CD4-positive, CD25-positive, alpha-beta regulatory T cell (primary cell): ENCODE measurements around the gene GFOD2. TPM values are rescaled to one million over a fixed set of nuclear protein-coding genes. Genes with fewer than 3 reads are reported as not detected.

Source experiments
- ATAC-seq, 2 donors: fragments of 150-1000 bp; cut with Tn5 transposase; one replicate each; pipeline ENCODE4 v1.10.0; 2021; ENCODE audit warnings: low read depth in 2 of 2, moderate number of reproducible peaks in 2 of 2, moderate library complexity in 1 of 2
- DNase-seq, 3 donors: peaks; one replicate each; pipeline versions ENCODE4 v3.0.0 to v3.0.0-alpha.2; 2012 to 2022; ENCODE audit warnings: mixed read lengths in 1 of 3
- H3K27ac ChIP-seq: one replicate; pipeline ENCODE4 v1.7.0; 2013; ENCODE audit warnings: mild to moderate bottlenecking, low read length; ENCODE audit not compliant: insufficient read depth, poor library complexity, severe bottlenecking
- H3K27me3 ChIP-seq: one replicate; pipeline ENCODE4 v1.7.0; 2013; ENCODE audit warnings: low read length; ENCODE audit not compliant: control insufficient read depth, insufficient read depth
- H3K36me3 ChIP-seq: one replicate; pipeline ENCODE4 v1.7.0; 2013; ENCODE audit warnings: mild to moderate bottlenecking, low read length, moderate library complexity; ENCODE audit not compliant: control insufficient read depth, insufficient read depth
- H3K4me1 ChIP-seq: 2 replicates; pipeline ENCODE4 v1.7.0; 2013; ENCODE audit warnings: mild to moderate bottlenecking, low read length; ENCODE audit not compliant: insufficient read depth, control insufficient read depth, poor library complexity, severe bottlenecking
- H3K4me3 ChIP-seq: one replicate; pipeline ENCODE4 v1.7.0; 2013; ENCODE audit warnings: low read depth, mild to moderate bottlenecking, low read length, moderate library complexity
- H3K9me3 ChIP-seq, 2 experiments: 1 replicate in 1 of 2; 2 replicates in 1 of 2; pipeline ENCODE4 v1.7.0; 2013; ENCODE audit warnings: low read length in 2 of 2, mild to moderate bottlenecking in 1 of 2, moderate library complexity in 1 of 2; ENCODE audit not compliant: control insufficient read depth in 2 of 2
- H3K27ac Mint-ChIP-seq, 3 donors: one replicate each; pipeline ENCODE4 v1.8.0; 2020 to 2022; ENCODE audit warnings: mild to moderate bottlenecking in 3 of 3, mixed read lengths in 3 of 3, moderate library complexity in 2 of 3
- H3K27me3 Mint-ChIP-seq: one replicate; pipeline ENCODE4 v1.8.0; 2022; ENCODE audit warnings: mild to moderate bottlenecking, mixed read lengths
- H3K36me3 Mint-ChIP-seq: one replicate; pipeline ENCODE4 v1.8.0; 2020; ENCODE audit warnings: mixed read lengths
- H3K4me1 Mint-ChIP-seq, 4 donors: one replicate each; pipeline ENCODE4 v1.8.0; 2020 to 2022; ENCODE audit warnings: mixed read lengths in 4 of 4, mild to moderate bottlenecking in 1 of 4
- H3K4me3 Mint-ChIP-seq, 4 donors: one replicate each; pipeline ENCODE4 v1.8.0; 2020 to 2022; ENCODE audit warnings: mild to moderate bottlenecking in 4 of 4, mixed read lengths in 4 of 4, moderate library complexity in 3 of 4
- H3K9me3 Mint-ChIP-seq, 7 donors: one replicate each; pipeline ENCODE4 v1.8.0; 2020 to 2022; ENCODE audit warnings: mixed read lengths in 7 of 7, mild to moderate bottlenecking in 3 of 7, moderate library complexity in 2 of 7
- polyA plus RNA-seq, 4 donors: library from polyadenylated mRNA; unstranded; fragments of 300-500 nt; fragmentation: Illumina TruSeq; gene quantifications; one replicate each; pipeline ENCODE4 v1.2.3, GENCODE V29; 2021
- total RNA-seq: library from RNA; stranded (reverse); gene quantifications from one replicate; pipeline ENCODE4 v1.2.3, GENCODE V29; 2022

The GFOD2 gene
- total and polyA plus RNA-seq, 5 donors from 2014 or later: 9.0 to 12.1 (median 11.4) TPM

GRCh38 chr16:67663877-67664222, 55.3 kb downstream of the GFOD2 start:
- H3K27ac Mint-ChIP-seq: peak overlapping the region in 2 of 3 donors; percentile 49 to 94
- H3K36me3 Mint-ChIP-seq: no peaks in the 10 kb centered on the region
- Histone ChIP-seq H3K4me3 (no peak overlapping the region), H3K36me3 (no peaks in the 10 kb centered on the region), H3K9me3 (no peaks in the 10 kb centered on the region), H3K27ac (no peak overlapping the region), H3K27me3 (no peaks in the 10 kb centered on the region), H3K4me1 (peaks cover 47% of the 10 kb centered on the region)
- DNase-seq (no peak), ATAC-seq (no peak)
- peak overlapping the region in 3 of 4 donors; percentile 47 to 75 (median 68) for H3K4me3 Mint-ChIP-seq
- no peaks in the 10 kb centered on the region for H3K9me3 Mint-ChIP-seq
- peaks cover 0 to 53% (median 24%) of the 10 kb centered on the region in 4 donors for H3K4me1 Mint-ChIP-seq
- peaks cover 4% of the 10 kb centered on the region for H3K27me3 Mint-ChIP-seq

- peak overlapping the region in 2 of 4 donors; percentile 28 to 72 for H3K4me3 Mint-ChIP-seq
- peaks cover 52% of the 10 kb centered on the region for H3K4me1 ChIP-seq
Measured at GRCh38 chr16:67663151-67663876, 55.8 kb downstream of the GFOD2 start.

GRCh38 chr16:67662653-67663010, 56.5 kb downstream of the GFOD2 start:
- Histone ChIP-seq H3K4me1 (peaks cover 50% of the 10 kb centered on the region), H3K27ac (no peak overlapping the region), H3K9me3 (no peaks in the 10 kb centered on the region), H3K4me3 (no peak overlapping the region), H3K36me3 (no peaks in the 10 kb centered on the region), H3K27me3 (no peaks in the 10 kb centered on the region)
- ATAC-seq: no peak
- H3K27ac Mint-ChIP-seq: no peak overlapping the region
- no peak for DNase-seq
- H3K36me3 Mint-ChIP-seq: no peaks in the 10 kb centered on the region
- peaks cover 4% of the 10 kb centered on the region for H3K27me3 Mint-ChIP-seq
- peak overlapping the region in 2 of 4 donors; percentile 40 to 72 for H3K4me3 Mint-ChIP-seq
- H3K9me3 Mint-ChIP-seq: no peaks in the 10 kb centered on the region
- peaks cover 0 to 54% (median 22%) of the 10 kb centered on the region in 4 donors for H3K4me1 Mint-ChIP-seq

More at GRCh38 chr16:67663151-67663876, 55.8 kb downstream of the GFOD2 start:
- H3K4me3 ChIP-seq: no peak overlapping the region
- no peaks in the 10 kb centered on the region for H3K9me3 ChIP-seq
- H3K36me3 ChIP-seq: no peaks in the 10 kb centered on the region
- no peak overlapping the region for H3K27ac Mint-ChIP-seq
- no peak overlapping the region for H3K27ac ChIP-seq
- DNase-seq (peak in 1 of 3 donors; percentile 34), ATAC-seq (no peak)
- H3K9me3 Mint-ChIP-seq: no peaks in the 10 kb centered on the region
- peaks cover 0 to 54% (median 26%) of the 10 kb centered on the region in 4 donors for H3K4me1 Mint-ChIP-seq
- peaks cover 4% of the 10 kb centered on the region for H3K27me3 Mint-ChIP-seq
- no peaks in the 10 kb centered on the region for H3K36me3 Mint-ChIP-seq
- no peaks in the 10 kb centered on the region for H3K27me3 ChIP-seq

- no peak overlapping the region for H3K4me3 ChIP-seq
- no peaks in the 10 kb centered on the region for H3K27me3 ChIP-seq
- Mint-ChIP-seq H3K36me3 (no peaks in the 10 kb centered on the region), H3K27ac (peak overlapping the region in 1 of 3 donors; percentile 98), H3K4me1 (peaks cover 0 to 49% (median 21%) of the 10 kb centered on the region in 4 donors), H3K4me3 (peak overlapping the region; percentile 40 to 100 (median 91)), H3K27me3 (peaks cover 4% of the 10 kb centered on the region), H3K9me3 (no peaks in the 10 kb centered on the region)
- H3K36me3 ChIP-seq: no peaks in the 10 kb centered on the region
- DNase-seq: no peak
- peaks cover 44% of the 10 kb centered on the region for H3K4me1 ChIP-seq
- ATAC-seq: no peak
- no peaks in the 10 kb centered on the region for H3K9me3 ChIP-seq
- H3K27ac ChIP-seq: no peak overlapping the region
Measured at GRCh38 chr16:67661886-67662652, 57.0 kb downstream of the GFOD2 start.

GRCh38 chr16:67661101-67661761, 57.9 kb downstream of the GFOD2 start:
- H3K4me1 Mint-ChIP-seq: peaks cover 0 to 45% (median 18%) of the 10 kb centered on the region in 4 donors
- Histone ChIP-seq H3K4me3 (peak overlapping the region; percentile 68), H3K36me3 (peaks cover 5% of the 10 kb centered on the region), H3K27ac (peak overlapping the region; percentile 98), H3K4me1 (peaks cover 38% of the 10 kb centered on the region), H3K27me3 (no peaks in the 10 kb centered on the region), H3K9me3 (no peaks in the 10 kb centered on the region)
- peak overlapping the region; percentile 89 to 100 (median 94) for H3K4me3 Mint-ChIP-seq
- peaks cover 4% of the 10 kb centered on the region for H3K27me3 Mint-ChIP-seq
- no peaks in the 10 kb centered on the region for H3K9me3 Mint-ChIP-seq
- DNase-seq (peak in 1 of 3 donors; percentile 40), ATAC-seq (no peak)
- H3K36me3 Mint-ChIP-seq: no peaks in the 10 kb centered on the region
- peak overlapping the region; percentile 90 to 98 (median 93) for H3K27ac Mint-ChIP-seq

- Mint-ChIP-seq H3K4me3 (peak within 1 kb of the TSS; percentile 95 to 100 (median 96)), H3K36me3 (peaks cover 4% of the 10 kb centered on the region), H3K4me1 (peaks cover 0 to 45% (median 20%) of the 10 kb centered on the region in 4 donors), H3K9me3 (no peaks in the 10 kb centered on the region), H3K27ac (peak within 1 kb of the TSS; percentile 90 to 98 (median 97)), H3K27me3 (peaks cover 4% of the 10 kb centered on the region)
- Histone ChIP-seq H3K27me3 (no peaks in the 10 kb centered on the region), H3K36me3 (peaks cover 11% of the 10 kb centered on the region), H3K27ac (peak within 1 kb of the TSS; percentile 98), H3K9me3 (no peaks in the 10 kb centered on the region), H3K4me3 (peak within 1 kb of the TSS; percentile 94), H3K4me1 (peaks cover 32% of the 10 kb centered on the region)
- ATAC-seq (peak; percentile 85 to 86), DNase-seq (peak; percentile 95 to 98 (median 95))
Measured at GRCh38 chr16:67660564-67661028, 58.5 kb downstream of the GFOD2 start, which contains the start of gene PARD6A. Gene PARD6A (plus strand): TSS chr16:67660960. CDS start chr16:67661039, 79 bp downstream.
